HepG2 (cell line): ENCODE results near the gene PSMB11. TPM values are rescaled to one million over a fixed set of nuclear protein-coding genes. Genes with fewer than 3 reads are reported as not detected.

Experiments
- FOSL1 ChIP-seq: sonication (generic); formaldehyde crosslinking; IDR thresholded peaks from 2 replicates; pipeline ENCODE4 v1.9.0; 2021; ENCODE audit warnings: missing genetic modification reagents, borderline replicate concordance
- HOXA7 ChIP-seq: sonication (generic); formaldehyde crosslinking; IDR thresholded peaks from 2 replicates; pipeline ENCODE4 v1.8.1; 2022; ENCODE audit warnings: mild to moderate bottlenecking, missing genetic modification reagents, moderate library complexity
- KLF11 ChIP-seq: IDR thresholded peaks from 2 replicates; pipeline ENCODE4 v1.6.1; 2016; ENCODE audit warnings: missing compliant biosample characterization
- KLF6 ChIP-seq: IDR thresholded peaks from 2 replicates; pipeline ENCODE4 v1.8.0; 2016; ENCODE audit warnings: missing biosample characterization, missing genetic modification reagents
- MTA1 ChIP-seq: sonication (generic); formaldehyde crosslinking; IDR thresholded peaks from 2 replicates; pipeline ENCODE4 v1.4.0; 2020; ENCODE audit warnings: missing genetic modification reagents, mild to moderate bottlenecking, borderline replicate concordance
- NFYB ChIP-seq: sonication (generic); formaldehyde crosslinking; IDR thresholded peaks from 2 replicates; pipeline ENCODE4 v1.4.0; 2020; ENCODE audit warnings: missing genetic modification reagents
- PHF8 ChIP-seq: sonication (generic); formaldehyde crosslinking; IDR thresholded peaks from 2 replicates; pipeline ENCODE4 v1.5.0; 2020; ENCODE audit warnings: missing genetic modification reagents
- SMAD9 ChIP-seq: sonication (generic); formaldehyde crosslinking; IDR thresholded peaks from 2 replicates; pipeline ENCODE4 v1.5.1; 2020; ENCODE audit warnings: mild to moderate bottlenecking, missing genetic modification reagents
- SP1 ChIP-seq, 2 experiments: fragments of 450-650 bp in 1 of 2; sonication (generic) in 1 of 2; formaldehyde crosslinking in 1 of 2; IDR thresholded peaks; 2 replicates each; pipeline versions ENCODE4 v1.4.0 to v1.6.1; 2016 to 2020; ENCODE audit warnings: missing genetic modification reagents in 1 of 2
- ZNF30 ChIP-seq: sonication (generic); formaldehyde crosslinking; IDR thresholded peaks from 2 replicates; pipeline ENCODE4 v1.5.0; 2020; ENCODE audit warnings: mild to moderate bottlenecking, missing genetic modification reagents
- ZNF44 ChIP-seq: sonication (generic); formaldehyde crosslinking; IDR thresholded peaks from 2 replicates; pipeline ENCODE4 v1.5.1; 2020; ENCODE audit warnings: mild to moderate bottlenecking, missing genetic modification reagents
- ZNF670 ChIP-seq: sonication (generic); formaldehyde crosslinking; IDR thresholded peaks from 2 replicates; pipeline ENCODE4 v1.8.0; 2022; ENCODE audit warnings: mild to moderate bottlenecking, missing genetic modification reagents, borderline replicate concordance
- polyA plus RNA-seq, 8 experiments: library from polyadenylated mRNA; depleted of rRNA in 3 of 8; stranded (reverse) in 7 of 8; unstranded in 1 of 8; fragments of >200 nt; fragmentation: Illumina TruSeq in 4 of 8; extraction: Trizol in 4 of 8; gene quantifications; 2 replicates each; pipeline versions ENCODE4 v1.2.1 to v1.2.3, GENCODE V29; 2011 to 2016; ENCODE audit warnings: low read depth in 4 of 8, missing spikeins in 1 of 8, mixed read lengths in 1 of 8; ENCODE audit not compliant: insufficient read depth in 1 of 8
- total RNA-seq, 5 experiments: library from RNA; depleted of rRNA; stranded (reverse); fragments of >200 nt; fragmentation: Illumina TruSeq; extraction: Trizol; gene quantifications; 2 replicates each; pipeline ENCODE4 v1.2.3, GENCODE V29; 2016; ENCODE audit warnings: low read depth in 1 of 5
- TF ChIP-seq, protein P1 (sequence below), 2 experiments: fragments of 450-650 bp in 1 of 2; sonication (generic) in 1 of 2; formaldehyde crosslinking in 1 of 2; IDR thresholded peaks; 2 replicates each; pipeline versions ENCODE4 v1.6.1 to v1.8.0; 2016 to 2022; ENCODE audit warnings: antibody characterized with exemption in 1 of 2, mild to moderate bottlenecking in 1 of 2, missing genetic modification reagents in 1 of 2
- TF ChIP-seq, protein P2 (sequence below): sonication (generic); formaldehyde crosslinking; IDR thresholded peaks from 2 replicates; pipeline ENCODE4 v1.8.0; 2022; ENCODE audit warnings: mild to moderate bottlenecking, missing genetic modification reagents, moderate library complexity
- TF ChIP-seq, protein P3 (sequence below): sonication (generic); formaldehyde crosslinking; IDR thresholded peaks from 2 replicates; pipeline ENCODE4 v1.4.0; 2020; ENCODE audit warnings: low read depth, mild to moderate bottlenecking, missing genetic modification reagents

Gene PSMB11
- total and polyA plus RNA-seq, 2 of the 13 experiments (the other 11 are each of a cell fraction or from before 2014, with no cell fraction given), result not detected

DNA sequence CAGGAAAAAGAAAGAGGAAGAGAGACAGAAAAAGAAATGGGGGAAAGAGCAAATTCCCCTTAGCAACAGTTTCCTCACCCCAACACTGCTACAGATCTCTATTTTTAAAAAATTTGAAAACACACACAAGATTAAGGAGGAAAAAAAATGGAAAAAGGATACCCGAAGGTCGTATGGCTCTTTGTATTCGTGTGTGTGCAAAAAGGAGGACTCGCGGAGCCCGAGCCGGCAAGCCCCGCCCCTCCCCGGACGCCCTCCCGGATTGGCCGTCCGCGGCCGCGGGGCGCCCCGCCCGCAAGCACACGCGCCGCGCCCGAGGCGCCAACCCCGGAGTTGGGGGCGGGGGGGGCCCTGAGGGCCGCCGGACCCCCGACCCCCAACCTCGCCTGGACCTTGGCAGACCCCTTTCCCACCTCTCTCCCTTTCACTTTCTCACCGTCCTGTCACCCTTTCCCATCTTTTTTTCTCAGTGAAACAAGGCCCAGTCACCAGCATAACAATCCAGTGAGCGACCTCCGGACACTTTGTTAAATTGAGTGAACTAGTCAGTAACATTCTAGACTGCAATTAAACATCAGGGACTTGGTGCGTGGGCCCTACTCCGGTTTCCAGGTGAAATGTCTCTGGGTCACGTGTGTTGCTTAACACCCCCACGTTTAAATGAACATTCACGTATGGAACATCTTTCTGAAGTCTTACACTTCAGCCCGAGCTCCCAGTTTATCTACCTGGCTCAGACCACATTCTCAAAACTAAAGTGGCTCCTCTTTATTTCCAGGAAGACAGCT is 31.9 kb upstream of the PSMB11 start, which contains the start of gene C14orf93 (continued):
- TF ChIP-seq, protein P1, sequence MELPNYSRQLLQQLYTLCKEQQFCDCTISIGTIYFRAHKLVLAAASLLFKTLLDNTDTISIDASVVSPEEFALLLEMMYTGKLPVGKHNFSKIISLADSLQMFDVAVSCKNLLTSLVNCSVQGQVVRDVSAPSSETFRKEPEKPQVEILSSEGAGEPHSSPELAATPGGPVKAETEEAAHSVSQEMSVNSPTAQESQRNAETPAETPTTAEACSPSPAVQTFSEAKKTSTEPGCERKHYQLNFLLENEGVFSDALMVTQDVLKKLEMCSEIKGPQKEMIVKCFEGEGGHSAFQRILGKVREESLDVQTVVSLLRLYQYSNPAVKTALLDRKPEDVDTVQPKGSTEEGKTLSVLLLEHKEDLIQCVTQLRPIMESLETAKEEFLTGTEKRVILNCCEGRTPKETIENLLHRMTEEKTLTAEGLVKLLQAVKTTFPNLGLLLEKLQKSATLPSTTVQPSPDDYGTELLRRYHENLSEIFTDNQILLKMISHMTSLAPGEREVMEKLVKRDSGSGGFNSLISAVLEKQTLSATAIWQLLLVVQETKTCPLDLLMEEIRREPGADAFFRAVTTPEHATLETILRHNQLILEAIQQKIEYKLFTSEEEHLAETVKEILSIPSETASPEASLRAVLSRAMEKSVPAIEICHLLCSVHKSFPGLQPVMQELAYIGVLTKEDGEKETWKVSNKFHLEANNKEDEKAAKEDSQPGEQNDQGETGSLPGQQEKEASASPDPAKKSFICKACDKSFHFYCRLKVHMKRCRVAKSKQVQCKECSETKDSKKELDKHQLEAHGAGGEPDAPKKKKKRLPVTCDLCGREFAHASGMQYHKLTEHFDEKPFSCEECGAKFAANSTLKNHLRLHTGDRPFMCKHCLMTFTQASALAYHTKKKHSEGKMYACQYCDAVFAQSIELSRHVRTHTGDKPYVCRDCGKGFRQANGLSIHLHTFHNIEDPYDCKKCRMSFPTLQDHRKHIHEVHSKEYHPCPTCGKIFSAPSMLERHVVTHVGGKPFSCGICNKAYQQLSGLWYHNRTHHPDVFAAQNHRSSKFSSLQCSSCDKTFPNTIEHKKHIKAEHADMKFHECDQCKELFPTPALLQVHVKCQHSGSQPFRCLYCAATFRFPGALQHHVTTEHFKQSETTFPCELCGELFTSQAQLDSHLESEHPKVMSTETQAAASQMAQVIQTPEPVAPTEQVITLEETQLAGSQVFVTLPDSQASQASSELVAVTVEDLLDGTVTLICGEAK (IDR thresholded peaks at IDR 0.05), result no peak
- TF ChIP-seq, protein P1 (CRISPR knock-in tag; IDR thresholded peaks at IDR 0.05), result no peak; the same call in none of the 2 replicates
- TF ChIP-seq ZNF44 (CRISPR knock-in tag) (no peak; the same call in 1 of the 2 replicates), SP1 (IDR thresholded peaks at IDR 0.05) (no peak), SP1 (CRISPR knock-in tag; IDR thresholded peaks at IDR 0.05) (peak; percentile 72; the same call in 1 of the 2 replicates), SMAD9 (CRISPR knock-in tag) (0 out of 2 replicates have a peak, but pooled peaks have one; percentile 88), NFYB (peak; percentile 65), HOXA7 (CRISPR knock-in tag) (no peak), KLF11 (CRISPR knock-in tag) (no peak), KLF6 (CRISPR knock-in tag) (no peak), PHF8 (peak; percentile 80), MTA1 (peak; percentile 81; the same call in 1 of the 2 replicates), FOSL1 (CRISPR knock-in tag) (no peak), ZNF670 (0 out of 2 replicates have a peak, but pooled peaks have one; percentile 18), ZNF30 (CRISPR knock-in tag) (no peak)
- TF ChIP-seq, protein P2, sequence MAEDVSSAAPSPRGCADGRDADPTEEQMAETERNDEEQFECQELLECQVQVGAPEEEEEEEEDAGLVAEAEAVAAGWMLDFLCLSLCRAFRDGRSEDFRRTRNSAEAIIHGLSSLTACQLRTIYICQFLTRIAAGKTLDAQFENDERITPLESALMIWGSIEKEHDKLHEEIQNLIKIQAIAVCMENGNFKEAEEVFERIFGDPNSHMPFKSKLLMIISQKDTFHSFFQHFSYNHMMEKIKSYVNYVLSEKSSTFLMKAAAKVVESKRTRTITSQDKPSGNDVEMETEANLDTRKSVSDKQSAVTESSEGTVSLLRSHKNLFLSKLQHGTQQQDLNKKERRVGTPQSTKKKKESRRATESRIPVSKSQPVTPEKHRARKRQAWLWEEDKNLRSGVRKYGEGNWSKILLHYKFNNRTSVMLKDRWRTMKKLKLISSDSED (CRISPR knock-in tag), result no peak
- TF ChIP-seq, protein P3, sequence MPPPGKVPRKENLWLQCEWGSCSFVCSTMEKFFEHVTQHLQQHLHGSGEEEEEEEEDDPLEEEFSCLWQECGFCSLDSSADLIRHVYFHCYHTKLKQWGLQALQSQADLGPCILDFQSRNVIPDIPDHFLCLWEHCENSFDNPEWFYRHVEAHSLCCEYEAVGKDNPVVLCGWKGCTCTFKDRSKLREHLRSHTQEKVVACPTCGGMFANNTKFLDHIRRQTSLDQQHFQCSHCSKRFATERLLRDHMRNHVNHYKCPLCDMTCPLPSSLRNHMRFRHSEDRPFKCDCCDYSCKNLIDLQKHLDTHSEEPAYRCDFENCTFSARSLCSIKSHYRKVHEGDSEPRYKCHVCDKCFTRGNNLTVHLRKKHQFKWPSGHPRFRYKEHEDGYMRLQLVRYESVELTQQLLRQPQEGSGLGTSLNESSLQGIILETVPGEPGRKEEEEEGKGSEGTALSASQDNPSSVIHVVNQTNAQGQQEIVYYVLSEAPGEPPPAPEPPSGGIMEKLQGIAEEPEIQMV (CRISPR knock-in tag), result peak; percentile 80
